Head of caudate nucleus (tissue), 42 donors: ENCODE measurements around the gene FCRL2.
"Not testable (repeated sequence)": the region's sequence is repeated elsewhere in the genome, so short reads cannot be mapped to it uniquely, and the experiment has no call there.

Source experiments
- DNase-seq, 42 donors: peaks; one replicate each; pipeline versions ENCODE4 v3.0.0 to v3.0.0-alpha.2; 2020 to 2021; ENCODE audit warnings: mixed read lengths in 7 of 42
- intact Hi-C: fragments of 100-400 bp; cut with DNase I; formaldehyde crosslinking; loops from one replicate; pipeline ENCODE4 v1.15.0; 2022

Gene FCRL2

DNA sequence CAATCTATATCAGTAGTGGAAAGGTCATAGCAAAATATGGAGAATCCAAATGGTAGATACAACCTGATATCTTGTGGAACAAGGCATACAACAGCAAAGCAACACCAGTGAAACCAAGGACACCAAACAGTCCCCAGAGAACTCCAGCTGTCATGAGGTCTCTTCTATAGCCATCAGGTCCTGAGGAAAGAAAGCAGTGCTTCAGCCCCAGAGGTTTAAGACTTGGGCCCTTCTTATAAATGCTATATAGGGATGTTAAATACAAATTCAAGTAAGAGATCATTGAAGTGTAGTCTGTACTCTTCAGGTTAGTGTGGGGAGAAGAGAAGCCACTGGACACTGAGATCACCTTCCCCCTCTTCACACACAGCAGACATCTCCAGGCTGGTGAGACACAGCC is 10.1 kb downstream of the FCRL2 start:
- DNase-seq: no peak
- intact Hi-C loops: no loop called here

DNA sequence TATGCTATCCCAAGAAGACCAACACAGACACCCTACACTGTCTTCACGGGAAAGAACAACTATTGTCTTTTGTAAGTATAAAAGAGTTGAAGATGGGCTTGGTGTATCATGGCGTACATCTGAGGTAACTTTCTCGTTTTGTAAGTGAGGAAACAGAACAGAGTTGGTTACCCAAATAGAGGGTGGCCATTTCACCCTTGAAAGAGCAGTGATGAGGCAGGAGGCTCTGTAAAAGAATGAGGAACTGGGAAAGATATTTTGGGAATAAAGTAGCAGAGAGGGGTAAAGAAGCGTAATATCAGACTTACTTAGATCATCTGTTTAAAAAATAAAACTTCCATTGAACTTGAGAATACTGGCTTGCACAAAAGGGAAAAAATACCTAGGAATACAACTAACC is 18.9 kb downstream of the FCRL2 start:
- no peak for DNase-seq
- intact Hi-C loops: no loop called here

DNA sequence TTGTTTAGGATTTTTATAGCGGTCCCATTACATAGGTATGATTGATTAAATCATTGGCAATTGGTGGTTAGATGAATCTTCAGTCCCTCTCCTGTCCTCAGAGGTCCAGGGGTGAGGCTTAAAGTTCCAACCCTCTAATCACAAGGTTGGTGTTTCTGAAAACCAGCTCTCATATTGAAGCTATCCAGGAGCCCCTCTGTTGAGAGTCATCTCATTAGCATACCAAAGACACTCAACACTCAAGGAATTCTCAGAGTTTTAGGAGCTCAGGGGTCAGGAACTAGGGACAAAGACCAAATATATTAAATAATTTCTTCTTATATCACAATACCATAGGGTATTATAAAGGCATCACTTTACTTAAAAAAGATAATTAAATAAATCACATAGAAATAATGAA is 23.3 kb downstream of the FCRL2 start:
- DNase-seq: no peak
- intact Hi-C loops: no loop called here

DNA sequence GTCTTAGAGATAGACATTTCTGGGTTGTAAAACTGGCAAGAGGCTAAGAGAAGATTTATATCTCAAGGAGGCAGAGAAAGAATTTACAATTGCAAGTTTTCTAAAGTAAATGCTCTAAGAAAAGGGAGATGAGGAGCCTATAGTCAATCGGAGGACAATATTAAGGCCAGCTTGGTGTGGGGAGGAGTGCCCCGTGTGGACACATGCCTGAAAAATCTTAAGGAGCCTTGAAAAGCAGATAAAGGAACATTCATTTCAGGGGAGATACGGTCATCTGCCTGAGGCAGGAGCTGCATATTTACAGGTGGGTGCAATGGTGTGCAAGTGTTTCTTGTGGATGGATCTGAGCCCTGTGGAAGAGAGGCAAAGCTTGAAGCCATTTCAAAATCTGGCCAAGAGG is 25.6 kb downstream of the FCRL2 start:
- DNase-seq: no peak
- intact Hi-C loops: no loop called here

DNA sequence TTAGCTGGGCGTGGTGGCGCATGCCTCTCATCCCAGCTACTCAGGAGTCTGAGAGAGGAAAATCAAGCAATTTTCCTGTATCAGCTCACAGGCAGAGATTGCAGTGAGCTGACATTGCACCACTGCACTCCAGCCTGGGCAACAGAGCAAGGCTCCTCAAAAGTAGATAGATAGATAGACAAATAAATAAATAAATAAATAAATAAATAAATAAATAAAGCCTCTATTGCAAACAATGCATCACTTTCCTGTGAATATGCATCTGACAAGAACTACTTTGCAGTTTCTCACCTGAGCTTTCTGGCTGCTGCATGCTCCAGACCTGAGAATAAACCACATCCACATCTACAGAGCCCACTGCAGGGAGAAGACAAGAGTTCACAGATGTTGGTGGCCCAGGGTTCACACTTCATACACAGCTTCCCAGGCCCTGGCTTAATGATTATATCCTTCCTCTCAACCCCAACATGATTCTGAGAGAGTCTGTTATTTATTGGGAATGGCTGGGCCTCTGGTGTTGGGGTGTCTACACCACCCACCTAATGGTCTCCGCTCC is 28.6 kb downstream of the FCRL2 start:
- no peak for DNase-seq
- intact Hi-C loops: no loop called here

DNA sequence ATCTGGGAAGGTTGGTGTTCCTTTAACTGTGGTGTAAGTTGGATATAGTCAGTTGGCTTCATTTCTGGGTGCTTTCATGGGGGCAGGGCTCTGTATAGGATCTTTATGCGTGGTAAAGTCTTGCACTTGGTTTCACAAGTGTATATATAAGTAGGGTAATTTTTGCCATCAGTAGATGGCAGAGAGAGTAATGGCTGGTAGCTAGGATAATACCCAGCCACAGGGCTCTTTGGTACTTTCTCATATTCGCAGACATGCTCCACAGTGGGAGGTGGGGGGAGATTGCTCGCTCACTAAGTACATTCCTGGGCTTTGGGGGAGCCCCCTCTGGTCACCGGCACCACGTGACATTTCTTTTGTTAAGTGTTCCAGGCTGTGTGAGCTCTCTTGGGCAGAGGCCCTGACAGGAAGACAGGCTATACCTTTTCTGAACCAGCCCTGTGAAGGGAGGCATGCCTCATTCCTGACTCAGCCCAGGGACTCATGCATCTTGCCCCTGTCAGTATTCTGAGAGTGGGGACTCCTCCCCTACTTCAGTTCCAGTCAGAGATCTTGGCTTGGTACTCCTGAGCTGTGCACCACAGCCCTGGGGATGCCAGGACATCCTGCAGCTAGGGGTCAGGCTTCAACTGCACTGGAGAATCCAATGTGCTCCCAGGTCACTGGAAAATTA is 37.6 kb downstream of the FCRL2 start:
- intact Hi-C loops: no loop called here

DNA sequence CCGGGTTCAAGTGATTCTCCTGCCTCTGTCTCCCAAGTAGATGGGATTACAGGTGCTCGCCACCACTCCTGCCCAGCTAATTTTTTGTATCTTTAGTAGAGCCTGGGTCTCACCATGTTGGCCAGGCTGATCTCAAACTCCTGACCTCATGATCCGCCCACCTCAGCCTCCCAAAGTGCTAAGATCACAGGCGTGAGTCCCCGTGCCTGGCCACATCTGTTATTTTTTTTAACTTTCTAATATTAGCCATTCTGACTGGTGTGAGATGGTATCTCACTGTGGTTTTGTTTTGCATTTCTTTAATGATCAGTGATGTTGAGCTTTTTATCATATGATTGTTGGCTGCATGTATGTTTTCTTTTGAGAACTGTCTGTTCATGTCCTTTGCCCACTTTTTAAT is 40.9 kb downstream of the FCRL2 start:
- intact Hi-C loops, DNase-seq: not testable (repeated sequence)

More for the DNA sequence above, 37.6 kb downstream of the FCRL2 start:
- DNase-seq: no peak

DNA sequence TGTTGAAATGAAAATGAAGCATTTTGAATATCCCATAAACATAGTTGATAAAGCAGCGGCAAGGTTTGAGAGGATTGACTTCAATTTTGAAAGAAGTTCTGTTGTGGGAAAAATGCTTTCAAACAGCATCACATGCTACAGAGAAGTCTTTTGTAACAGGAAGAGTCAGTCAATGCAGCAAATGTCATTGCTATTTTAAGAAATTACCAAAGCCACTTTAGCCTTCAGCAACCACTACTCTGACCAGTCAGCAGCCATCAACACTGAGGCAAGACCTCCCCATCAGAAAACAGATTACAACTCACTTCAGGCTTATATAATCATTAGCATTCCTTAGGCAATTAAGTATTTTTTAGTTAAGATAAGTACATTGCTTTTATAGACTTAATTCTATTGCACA is 42.6 kb downstream of the FCRL2 start:
- intact Hi-C loops: no loop called here
- no peak for DNase-seq

DNA sequence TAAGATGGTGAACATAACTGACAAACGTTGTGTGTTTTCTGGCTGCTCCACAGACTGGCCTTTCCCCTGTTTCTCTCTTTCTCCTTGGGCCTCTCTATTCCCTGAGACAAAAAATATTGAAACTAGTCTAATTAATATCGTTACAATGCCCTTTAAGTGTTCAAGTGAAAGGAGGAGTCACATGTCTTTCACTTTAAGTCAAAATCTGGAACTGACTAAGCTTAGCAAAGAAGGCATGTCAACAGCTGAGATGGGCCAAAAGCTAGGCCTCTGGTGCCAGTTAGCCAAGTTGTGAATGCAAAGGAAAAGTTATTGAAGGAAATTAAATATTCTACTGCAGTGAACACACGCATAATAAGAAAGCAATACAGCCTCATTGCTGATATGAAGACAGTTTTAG is 44.2 kb downstream of the FCRL2 start:
- DNase-seq: no peak
- intact Hi-C loops: no loop called here

DNA sequence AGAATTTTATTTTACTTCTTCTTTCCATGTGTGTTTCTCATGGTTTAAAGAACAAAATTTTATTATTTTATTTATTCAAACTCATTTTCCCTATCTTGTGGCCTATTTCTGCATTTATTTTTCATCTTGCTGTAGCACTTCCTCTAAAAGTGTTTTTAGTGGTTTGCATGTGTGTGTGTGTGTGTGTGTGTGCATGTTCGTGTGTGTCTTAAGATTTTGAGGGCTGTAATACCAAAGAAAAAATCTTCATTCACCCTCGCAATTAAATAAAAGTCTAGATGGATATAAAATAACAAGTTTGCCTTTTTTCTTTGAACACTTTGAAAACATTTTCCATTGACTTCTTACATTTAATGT is 51.7 kb downstream of the FCRL2 start:
- no peak for DNase-seq
- intact Hi-C loops: no loop called here

DNA sequence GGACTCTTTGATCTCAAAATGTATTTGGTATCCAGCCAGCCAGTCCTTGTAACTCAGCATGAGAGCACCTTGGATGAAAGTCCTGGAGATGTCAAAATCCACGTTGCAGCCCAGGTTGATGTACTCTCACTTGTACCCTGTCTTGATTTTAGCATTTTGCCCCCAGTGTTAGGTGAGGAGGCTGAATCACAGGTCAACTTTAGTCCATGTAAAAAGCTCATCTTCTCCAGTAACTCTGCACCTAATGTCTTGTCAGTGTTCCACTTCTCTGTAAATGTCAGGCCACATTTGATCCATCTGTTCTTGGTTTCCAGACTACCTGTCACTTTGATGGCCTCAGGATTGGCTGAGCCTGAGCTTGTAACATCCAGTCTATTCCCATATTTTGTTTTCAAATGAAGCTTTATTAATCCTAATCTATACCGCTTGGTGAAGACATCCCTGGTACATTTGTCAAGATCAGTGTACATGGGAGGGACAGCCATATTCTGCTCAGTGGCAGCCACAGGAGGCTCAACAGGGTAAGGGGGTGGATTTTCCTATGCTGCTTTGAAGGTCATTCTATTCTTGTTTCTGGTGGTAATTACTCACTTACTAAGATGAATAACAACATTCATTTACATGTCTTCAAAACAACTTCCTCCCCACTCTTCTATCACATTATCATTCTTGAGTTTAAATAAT is 52.3 kb downstream of the FCRL2 start:
- intact Hi-C loops: no loop called here
- DNase-seq: no peak

DNA sequence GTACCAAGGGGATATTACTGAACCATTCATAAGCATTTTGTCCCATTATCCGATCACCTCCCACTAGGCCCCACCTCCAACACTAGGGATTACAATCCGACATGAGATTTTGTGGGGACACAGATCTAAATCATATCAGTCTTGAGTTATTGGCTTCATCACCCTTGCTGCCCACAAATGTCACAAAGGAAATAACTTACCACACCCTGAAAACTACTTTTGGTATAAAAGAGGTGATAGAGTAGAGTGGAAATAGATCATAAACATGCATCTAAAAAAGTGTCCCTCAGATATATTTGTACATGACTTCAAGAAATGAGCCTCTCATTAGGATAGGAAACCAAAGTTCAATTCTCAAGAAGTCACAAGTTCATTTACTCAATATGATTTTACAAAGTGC is 53.8 kb downstream of the FCRL2 start:
- intact Hi-C loops: no loop called here
- no peak for DNase-seq

DNA sequence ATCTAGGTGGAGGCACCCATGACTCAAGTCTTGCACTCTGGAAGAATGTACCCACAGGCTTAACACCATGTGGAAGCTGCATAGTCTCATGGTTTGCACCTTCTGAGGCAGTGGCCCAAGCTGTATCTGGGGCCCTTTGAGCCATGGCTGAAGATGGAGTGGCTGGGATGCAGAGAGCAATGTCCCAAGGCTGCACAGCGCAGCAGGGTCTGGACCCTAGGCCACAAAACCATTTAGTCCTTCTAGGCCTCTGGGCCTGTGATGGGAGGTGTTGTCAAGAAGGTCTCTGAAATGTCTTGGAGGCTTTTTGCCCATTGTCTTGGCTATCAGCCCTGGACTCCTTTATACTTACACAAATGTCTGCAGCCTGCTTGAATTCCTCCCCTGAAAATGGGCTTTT is 54.9 kb downstream of the FCRL2 start:
- intact Hi-C loops: no loop called here
- DNase-seq: no peak

DNA sequence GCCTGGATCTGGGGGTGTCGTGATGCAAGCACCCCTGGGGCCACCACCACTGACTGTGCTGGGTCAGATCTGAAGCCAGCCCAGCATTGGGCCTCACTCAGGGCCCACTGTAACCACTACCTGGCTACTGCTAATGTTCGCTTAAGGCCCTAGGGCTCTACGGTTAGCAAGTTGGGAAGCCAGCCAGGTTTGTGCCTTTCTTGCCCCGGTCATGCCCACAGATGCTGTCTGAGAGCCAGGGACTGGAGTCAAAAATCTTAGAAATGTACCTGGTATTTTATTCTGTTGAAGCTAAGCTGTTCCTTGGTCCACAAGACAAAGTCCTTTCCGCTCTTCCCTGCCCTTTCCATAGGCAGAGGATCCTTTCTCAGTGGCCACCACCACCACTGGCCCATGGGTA is 61.2 kb downstream of the FCRL2 start:
- DNase-seq: no peak
- intact Hi-C loops: no loop called here

DNA sequence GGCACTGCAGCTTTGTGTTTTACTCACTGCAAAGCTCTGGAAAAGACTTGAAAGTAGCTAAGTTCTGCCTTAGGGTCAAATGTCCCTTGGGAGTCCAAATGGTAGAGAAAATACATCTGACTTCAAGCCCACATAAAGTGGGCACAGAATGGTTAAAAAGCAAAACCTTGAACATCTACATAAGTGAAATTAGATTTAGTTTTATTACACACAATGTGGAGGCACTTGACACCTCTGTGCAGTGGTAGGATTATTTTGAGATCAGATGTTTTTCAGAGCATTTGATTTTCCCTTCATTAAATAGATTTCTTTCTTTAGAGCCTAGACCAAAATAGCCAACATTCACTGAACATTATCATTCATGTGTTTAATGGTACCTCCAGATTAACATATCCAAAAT is 65.1 kb downstream of the FCRL2 start:
- intact Hi-C loops: no loop called here
- no peak for DNase-seq

DNA sequence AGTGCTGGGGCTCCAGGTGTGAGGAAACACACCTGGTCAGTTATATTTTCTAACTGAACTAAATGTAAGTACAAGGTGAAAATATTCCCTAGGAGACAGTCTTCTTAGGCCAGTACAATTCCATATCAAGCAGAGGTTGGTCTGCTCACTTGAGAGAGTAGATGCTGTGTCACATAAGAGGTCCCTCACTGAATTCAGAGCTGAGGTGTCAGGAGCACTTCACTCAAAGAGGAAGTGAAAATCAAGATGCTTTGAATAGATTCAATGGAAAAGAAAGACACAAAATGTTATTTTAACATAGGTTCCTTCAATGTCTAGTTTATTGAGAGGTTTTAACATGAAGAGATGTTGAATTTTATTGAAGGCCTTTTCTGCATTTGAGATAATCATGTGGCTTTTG is 72.1 kb downstream of the FCRL2 start:
- DNase-seq: no peak
- intact Hi-C loops: no loop called here

DNA sequence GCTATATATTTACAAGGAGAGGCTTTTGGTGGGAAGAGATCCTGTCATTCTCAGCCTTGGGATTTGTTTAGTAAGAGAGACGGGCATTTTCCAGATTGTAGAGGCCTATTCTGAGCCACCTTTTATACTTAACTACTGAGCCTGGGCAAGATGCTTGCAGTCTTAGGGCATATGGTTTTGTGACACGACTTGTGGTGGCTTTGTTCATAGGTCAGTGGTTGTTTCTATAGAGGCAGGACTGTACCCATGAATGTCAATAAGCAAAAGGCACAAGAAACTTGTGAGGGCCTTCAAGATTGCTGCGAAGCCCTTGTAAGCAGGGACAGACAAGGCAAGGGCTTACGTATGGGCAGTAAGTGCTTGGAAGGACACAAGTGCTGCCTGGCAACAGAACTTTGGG is 73.0 kb downstream of the FCRL2 start:
- intact Hi-C loops: no loop called here
- DNase-seq: no peak

DNA sequence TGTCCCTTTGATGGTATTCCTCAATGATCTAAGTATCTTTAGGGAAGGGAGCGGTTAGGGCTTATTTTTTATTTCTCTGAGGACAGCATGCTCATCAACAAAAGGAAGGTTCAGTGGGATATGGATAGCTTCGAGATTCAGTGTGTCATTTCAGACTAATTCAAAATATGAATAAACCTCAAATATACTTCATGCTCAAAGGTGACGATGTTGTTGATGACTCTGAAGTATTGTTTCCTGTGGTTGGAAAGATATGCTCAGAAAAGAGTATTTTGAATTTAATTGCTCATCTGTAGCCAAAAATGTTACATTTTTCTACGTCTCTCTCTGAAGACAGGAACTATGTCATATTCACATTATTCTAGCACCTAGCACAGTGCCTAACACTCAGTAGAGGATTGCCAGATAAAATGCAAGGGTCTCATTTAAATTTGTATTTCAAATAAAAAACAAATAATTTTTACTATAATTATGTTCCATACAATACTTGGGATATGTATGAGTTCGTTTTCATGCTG is 74.6 kb downstream of the FCRL2 start:
- DNase-seq: no peak
- intact Hi-C loops: no loop called here

DNA sequence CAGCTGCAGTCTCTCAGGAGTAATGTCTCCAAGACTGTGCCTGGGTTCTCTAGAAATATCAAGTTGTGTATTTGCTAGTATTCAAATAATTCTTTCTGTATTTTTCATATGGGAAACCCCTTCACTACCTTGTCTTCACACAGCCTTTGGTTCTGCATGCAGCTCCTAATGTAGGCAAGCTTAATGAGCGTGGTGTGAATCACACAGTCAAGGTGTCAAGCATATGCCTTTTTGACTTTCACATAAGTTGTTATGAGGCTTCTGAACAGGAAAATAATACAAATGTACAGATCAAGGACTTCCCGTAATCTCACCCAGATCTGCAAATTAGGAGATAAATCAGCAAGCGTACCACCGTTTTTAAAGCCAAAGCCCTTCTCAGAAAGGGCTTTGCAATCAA is 76.2 kb downstream of the FCRL2 start, which contains the start of gene FCRL3:
TSS of gene FCRL3 (minus strand) at position 38 of the 400 bp plus-strand sequence. CDS start 280 bp downstream, outside the sequence.
- intact Hi-C loops: no loop called here
- no peak for DNase-seq

DNA sequence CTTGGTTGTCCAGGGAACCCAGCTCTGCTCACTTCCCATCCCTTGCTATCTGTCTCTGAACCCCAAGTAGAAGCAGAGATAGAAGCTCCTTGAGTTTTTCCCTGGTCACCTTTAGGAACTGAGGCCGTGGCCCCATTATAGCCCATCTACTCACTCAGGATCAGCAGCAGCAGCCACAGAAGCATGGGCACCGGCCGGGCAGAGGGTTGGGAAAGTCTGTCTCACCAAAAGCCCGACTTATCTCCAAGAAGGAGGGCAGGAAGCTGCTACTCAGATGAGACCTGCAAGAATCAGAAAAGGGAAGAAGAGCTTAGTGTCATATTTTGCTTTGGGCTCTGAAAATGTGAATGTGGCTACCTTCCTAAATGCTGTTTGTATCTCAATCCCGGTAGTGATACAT is 76.6 kb downstream of the FCRL2 start:
- intact Hi-C loops: no loop called here
- DNase-seq: no peak
